AG20443 (cell line): ENCODE data around the gene IL20RA.
A peak's percentile ranks its signal among the peaks of the same experiment; 100 is the strongest.

Experiments used
- DNase-seq: peaks from one replicate; pipeline ENCODE4 v3.0.0; 2012; ENCODE audit warnings: low spot score, mixed read lengths

IL20RA gene

GRCh38 chr6:137045222-137045789 is 541 bp upstream of the IL20RA start:
- no peak for DNase-seq

GRCh38 chr6:137043710-137044365 is 927 bp downstream of the IL20RA start:
- peak; percentile 74 for DNase-seq

GRCh38 chr6:137040393-137040792 is 4.4 kb downstream of the IL20RA start:
- DNase-seq = no peak

GRCh38 chr6:137039010-137039409 is 5.8 kb downstream of the IL20RA start:
- no peak for DNase-seq

- DNase-seq = no peak
Measured at GRCh38 chr6:137036566-137037300, 8.0 kb downstream of the IL20RA start.

GRCh38 chr6:137033828-137034227 is 10.9 kb downstream of the IL20RA start:
- DNase-seq = no peak

- no peak for DNase-seq
Measured at GRCh38 chr6:137031122-137031521, 13.6 kb downstream of the IL20RA start.

GRCh38 chr6:137028912-137029311 is 15.9 kb downstream of the IL20RA start:
- no peak for DNase-seq

GRCh38 chr6:137025786-137026730 is 18.7 kb downstream of the IL20RA start:
- DNase-seq = no peak

GRCh38 chr6:137024237-137024990 is 20.4 kb downstream of the IL20RA start:
- no peak for DNase-seq

- DNase-seq = no peak
Measured at GRCh38 chr6:137020776-137021175, 24.0 kb downstream of the IL20RA start.

GRCh38 chr6:137019476-137020272 is 25.1 kb downstream of the IL20RA start:
- DNase-seq = no peak

GRCh38 chr6:137017081-137017480 is 27.7 kb downstream of the IL20RA start:
- no peak for DNase-seq

GRCh38 chr6:137016356-137016755 is 28.4 kb downstream of the IL20RA start:
- no peak for DNase-seq

- no peak for DNase-seq
Measured at GRCh38 chr6:137015943-137016342, 28.8 kb downstream of the IL20RA start.

GRCh38 chr6:137013738-137014602 is 30.8 kb downstream of the IL20RA start:
- DNase-seq = peak; percentile 69

- peak; percentile 71 for DNase-seq
Measured at GRCh38 chr6:137013031-137013430, 31.7 kb downstream of the IL20RA start.

- DNase-seq = no peak
Measured at GRCh38 chr6:137011406-137011805, 33.4 kb downstream of the IL20RA start.

- no peak for DNase-seq
Measured at GRCh38 chr6:137010128-137010718, 34.5 kb downstream of the IL20RA start.
